B cell (primary cell): ENCODE data around the gene ECE2. TPM values are rescaled to one million over a fixed set of nuclear protein-coding genes. Genes with fewer than 3 reads are reported as not detected.
A peak's percentile ranks its signal among the peaks of the same experiment; 100 is the strongest.

Experiments used
- ATAC-seq: fragments of 200-7000 bp; cut with Tn5 transposase; one replicate; pipeline ENCODE4 v1.10.0; 2021; ENCODE audit warnings: low read depth, mild to moderate bottlenecking, moderate number of reproducible peaks, moderate library complexity
- CTCF ChIA-PET: fragments of 350-600 bp; sonication (Branson Sonifier 250); formaldehyde crosslinking; loops from one replicate; lab custom pipeline; 2021; ENCODE audit warnings: antibody characterized with exemption, inconsistent platforms; lab: Charles Lee
- POLR2A ChIA-PET: fragments of 350-600 bp; sonication (Branson Sonifier 250); formaldehyde crosslinking; loops from one replicate; lab custom pipeline; 2021; ENCODE audit warnings: antibody characterized with exemption; lab: Charles Lee
- DNase-seq: peaks from one replicate; pipeline ENCODE4 v3.0.0; 2013
- H2AFZ ChIP-seq: 2 replicates; pipeline ENCODE4 v1.6.1; 2012; ENCODE audit warnings: mild to moderate bottlenecking, low read depth, low read length; ENCODE audit not compliant: insufficient read depth, poor library complexity, severe bottlenecking
- H3K27ac ChIP-seq, 2 donors: 1 replicate in 1 of 2; 2 replicates in 1 of 2; pipeline ENCODE4 v1.5.1; 2012 to 2013; ENCODE audit warnings: low read length in 2 of 2, mild to moderate bottlenecking in 2 of 2, moderate library complexity in 1 of 2
- H3K27me3 ChIP-seq, 4 experiments: fragments of 200-600 bp in 1 of 4; sonication (generic) in 1 of 4; replicated peaks in 1 of 4; 1 replicate in 2 of 4; 2 replicates in 2 of 4; pipeline versions ENCODE4 v1.6.1 to v1.7.0; 2013 to 2016; ENCODE audit warnings: low read length in 3 of 4, mild to moderate bottlenecking in 2 of 4, mixed read lengths in 1 of 4, moderate library complexity in 1 of 4; ENCODE audit not compliant: insufficient read depth in 4 of 4, control insufficient read depth in 3 of 4; ENCODE audit errors: control extremely low read depth in 1 of 4
- H3K36me3 ChIP-seq, 2 experiments: replicated peaks in 1 of 2; 1 replicate in 1 of 2; 2 replicates in 1 of 2; pipeline versions ENCODE4 v1.6.1 to v1.7.1; 2013; ENCODE audit warnings: low read length in 1 of 2; ENCODE audit not compliant: insufficient read depth in 2 of 2, control insufficient read depth in 1 of 2; ENCODE audit errors: control extremely low read depth in 1 of 2, extremely low read depth in 1 of 2
- H3K4me1 ChIP-seq, 2 donors: fragments of 200-600 bp in 1 of 2; sonication (generic) in 1 of 2; 1 replicate in 1 of 2; 2 replicates in 1 of 2; pipeline versions ENCODE4 v1.5.1 to v1.6.1; 2013 to 2017; ENCODE audit warnings: low read length in 2 of 2; ENCODE audit not compliant: control insufficient read depth in 2 of 2, insufficient read depth in 2 of 2
- H3K4me2 ChIP-seq: replicated peaks from 2 replicates; pipeline ENCODE3; 2012; ENCODE audit warnings: mild to moderate bottlenecking, low read depth, low read length; ENCODE audit not compliant: poor library complexity, severe bottlenecking
- H3K4me3 ChIP-seq, 5 experiments: fragments of 200-600 bp in 1 of 5; sonication (generic) in 1 of 5; 1 replicate in 3 of 5; 2 replicates in 2 of 5; pipeline versions ENCODE4 v1.5.1 to v1.7.0; 2011 to 2016; ENCODE audit warnings: low read length in 4 of 5, mild to moderate bottlenecking in 4 of 5, low read depth in 2 of 5, control low read depth in 1 of 5, moderate library complexity in 1 of 5; ENCODE audit not compliant: insufficient read depth in 1 of 5; ENCODE audit errors: control extremely low read depth in 1 of 5, extremely low read depth in 1 of 5
- H3K79me2 ChIP-seq: fragments of 200-600 bp; sonication (generic); one replicate; pipeline ENCODE4 v1.6.0; 2016; ENCODE audit warnings: low read length; ENCODE audit not compliant: control insufficient read depth, insufficient read depth
- H3K9ac ChIP-seq: fragments of 200-600 bp; sonication (generic); 2 replicates; pipeline ENCODE4 v1.6.1; 2017; ENCODE audit warnings: mild to moderate bottlenecking, low read length, moderate library complexity
- H3K9me3 ChIP-seq, 3 donors: one replicate each; pipeline versions ENCODE4 v1.6.1 to v1.7.1; 2013; ENCODE audit warnings: low read length in 2 of 3; ENCODE audit not compliant: control insufficient read depth in 2 of 3, insufficient read depth in 1 of 3; ENCODE audit errors: control extremely low read depth in 1 of 3
- H4K20me1 ChIP-seq: 2 replicates; pipeline ENCODE4 v1.6.0; 2012; ENCODE audit warnings: mild to moderate bottlenecking, low read length; ENCODE audit not compliant: insufficient read depth, control insufficient read depth, poor library complexity, severe bottlenecking
- H3K27ac Mint-ChIP-seq: one replicate; pipeline ENCODE4 v1.8.0; 2021; ENCODE audit warnings: mixed read lengths
- H3K27me3 Mint-ChIP-seq: one replicate; pipeline ENCODE4 v1.8.0; 2021; ENCODE audit warnings: mixed read lengths
- H3K4me1 Mint-ChIP-seq: one replicate; pipeline ENCODE4 v1.8.0; 2021; ENCODE audit warnings: mixed read lengths
- H3K4me3 Mint-ChIP-seq: one replicate; pipeline ENCODE4 v1.8.0; 2021; ENCODE audit warnings: mixed read lengths
- H3K9me3 Mint-ChIP-seq: one replicate; pipeline ENCODE4 v1.8.0; 2022; ENCODE audit warnings: mixed read lengths; ENCODE audit not compliant: insufficient read depth
- EZH2 ChIP-seq: IDR thresholded peaks from 2 replicates; pipeline ENCODE4 v1.6.1; 2012; ENCODE audit warnings: borderline replicate concordance, low read depth, mild to moderate bottlenecking, moderate library complexity, low read length; ENCODE audit not compliant: insufficient read depth, poor library complexity, severe bottlenecking
- WGBS: methylation state at CpG from one replicate; pipeline ENCODE4 v1.1.5; 2013; ENCODE audit warnings: missing lambda C conversion rate; ENCODE audit not compliant: insufficient coverage; 5-methylcytosine and 5-hydroxymethylcytosine counted together
- intact Hi-C: fragments of 100-400 bp; cut with micrococcal nuclease; formaldehyde crosslinking; loops from one replicate; pipeline ENCODE4 v1.10.0; 2022
- polyA plus RNA-seq: library from polyadenylated mRNA; depleted of rRNA; stranded (reverse); fragments of >200 nt; gene quantifications from 2 replicates; pipeline ENCODE4 v1.2.3, GENCODE V29; 2012
- total RNA-seq, 2 donors: library from RNA; stranded (reverse); fragments of 120-200 nt in 1 of 2; gene quantifications; 1 replicate in 1 of 2; 2 replicates in 1 of 2; pipeline versions ENCODE4 v1.2.3 to v1.2.4, GENCODE V29; 2013 to 2022
- TF ChIP-seq, protein P1 (sequence below): fragments of 200-600 bp; IDR thresholded peaks from one replicate; pipeline ENCODE4 v1.8.0; 2022; ENCODE audit warnings: antibody characterized with exemption, mild to moderate bottlenecking

Gene ECE2
- total and polyA plus RNA-seq, 2 donors (not counting 1 experiment from before 2014, with no cell fraction given) = not detected

- Mint-ChIP-seq H3K27me3 (no peaks in the 10 kb centered on the region), H3K4me1 (peaks cover 30% of the 10 kb centered on the region), H3K9me3 (no peaks in the 10 kb centered on the region), H3K4me3 (peak overlapping the region; percentile 94), H3K27ac (peak overlapping the region; percentile 90)
- H3K9me3 ChIP-seq = no peaks in the 10 kb centered on the region
- peak overlapping the region; percentile 85 for H2AFZ ChIP-seq
- no peaks in the 10 kb centered on the region for H4K20me1 ChIP-seq
- H3K36me3 ChIP-seq = peaks cover 1 to 40% of the 10 kb centered on the region in 2 experiments
- peak overlapping the region; percentile 86 for H3K9ac ChIP-seq
- peak overlapping the region; percentile 51 to 83 (median 73) for H3K4me3 ChIP-seq
- peaks cover 0 to 3% (median 0%) of the 10 kb centered on the region in 4 experiments for H3K27me3 ChIP-seq
- intact Hi-C loops = loop anchor here (1.0 to 2.0 kb wide), 4 partner anchors 22 to 87 kb away; partner anchors contain the start of genes EEF1AKMT4, EIF4G1 and PSMD2
- ChIA-PET POLR2A (interaction anchor here (0.6 kb wide), 1 partner anchor 26 kb away, joined by 5 read pairs; the partner anchor contains the start of genes CLCN2 and POLR2H), CTCF (no interaction called here)
- H3K27ac ChIP-seq = peak overlapping the region; percentile 93
- WGBS = 1% methylated on average over 77 of the region's 77 CpGs
- DNase-seq (peak; percentile 92), ATAC-seq (peak; percentile 80)
- TF ChIP-seq EZH2 = no peak
- TF ChIP-seq, protein P1, sequence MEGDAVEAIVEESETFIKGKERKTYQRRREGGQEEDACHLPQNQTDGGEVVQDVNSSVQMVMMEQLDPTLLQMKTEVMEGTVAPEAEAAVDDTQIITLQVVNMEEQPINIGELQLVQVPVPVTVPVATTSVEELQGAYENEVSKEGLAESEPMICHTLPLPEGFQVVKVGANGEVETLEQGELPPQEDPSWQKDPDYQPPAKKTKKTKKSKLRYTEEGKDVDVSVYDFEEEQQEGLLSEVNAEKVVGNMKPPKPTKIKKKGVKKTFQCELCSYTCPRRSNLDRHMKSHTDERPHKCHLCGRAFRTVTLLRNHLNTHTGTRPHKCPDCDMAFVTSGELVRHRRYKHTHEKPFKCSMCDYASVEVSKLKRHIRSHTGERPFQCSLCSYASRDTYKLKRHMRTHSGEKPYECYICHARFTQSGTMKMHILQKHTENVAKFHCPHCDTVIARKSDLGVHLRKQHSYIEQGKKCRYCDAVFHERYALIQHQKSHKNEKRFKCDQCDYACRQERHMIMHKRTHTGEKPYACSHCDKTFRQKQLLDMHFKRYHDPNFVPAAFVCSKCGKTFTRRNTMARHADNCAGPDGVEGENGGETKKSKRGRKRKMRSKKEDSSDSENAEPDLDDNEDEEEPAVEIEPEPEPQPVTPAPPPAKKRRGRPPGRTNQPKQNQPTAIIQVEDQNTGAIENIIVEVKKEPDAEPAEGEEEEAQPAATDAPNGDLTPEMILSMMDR = no peak
- peak overlapping the region; percentile 82 for H3K4me2 ChIP-seq
- peaks cover 14 to 25% of the 10 kb centered on the region in 2 donors for H3K4me1 ChIP-seq
- peaks cover 19% of the 10 kb centered on the region for H3K79me2 ChIP-seq
These were observed 60.1 kb downstream of the ECE2 start for GRCh38 chr3:184335661-184336546.
